Measurements from ENCODE around the gene MYEF2.

The MYEF2 gene

DNA sequence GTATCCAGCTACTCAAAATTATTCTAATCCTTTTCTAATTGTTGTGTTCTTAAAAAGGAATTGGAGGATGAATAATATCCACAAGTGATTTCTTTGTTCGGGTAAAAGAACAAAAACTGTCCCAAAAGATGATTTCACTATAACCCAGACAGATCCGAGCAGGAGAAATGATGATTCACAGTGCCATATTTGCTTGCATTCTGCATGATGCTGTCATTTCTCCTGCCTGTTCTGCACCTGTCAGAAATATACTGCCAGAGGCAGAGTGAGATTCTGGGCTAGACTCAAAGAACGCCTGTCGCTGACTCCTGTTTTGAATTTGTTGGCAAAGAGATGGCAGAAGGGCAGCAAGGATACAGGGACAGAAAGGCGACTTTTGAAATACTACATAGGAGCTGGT, 92.0 kb downstream of the MYEF2 start:
- DNase-seq = peak; percentile 45

GRCh38 chr15:48085591-48085930, 92.5 kb downstream of the MYEF2 start:
- DNase-seq = peak; percentile 83

DNA sequence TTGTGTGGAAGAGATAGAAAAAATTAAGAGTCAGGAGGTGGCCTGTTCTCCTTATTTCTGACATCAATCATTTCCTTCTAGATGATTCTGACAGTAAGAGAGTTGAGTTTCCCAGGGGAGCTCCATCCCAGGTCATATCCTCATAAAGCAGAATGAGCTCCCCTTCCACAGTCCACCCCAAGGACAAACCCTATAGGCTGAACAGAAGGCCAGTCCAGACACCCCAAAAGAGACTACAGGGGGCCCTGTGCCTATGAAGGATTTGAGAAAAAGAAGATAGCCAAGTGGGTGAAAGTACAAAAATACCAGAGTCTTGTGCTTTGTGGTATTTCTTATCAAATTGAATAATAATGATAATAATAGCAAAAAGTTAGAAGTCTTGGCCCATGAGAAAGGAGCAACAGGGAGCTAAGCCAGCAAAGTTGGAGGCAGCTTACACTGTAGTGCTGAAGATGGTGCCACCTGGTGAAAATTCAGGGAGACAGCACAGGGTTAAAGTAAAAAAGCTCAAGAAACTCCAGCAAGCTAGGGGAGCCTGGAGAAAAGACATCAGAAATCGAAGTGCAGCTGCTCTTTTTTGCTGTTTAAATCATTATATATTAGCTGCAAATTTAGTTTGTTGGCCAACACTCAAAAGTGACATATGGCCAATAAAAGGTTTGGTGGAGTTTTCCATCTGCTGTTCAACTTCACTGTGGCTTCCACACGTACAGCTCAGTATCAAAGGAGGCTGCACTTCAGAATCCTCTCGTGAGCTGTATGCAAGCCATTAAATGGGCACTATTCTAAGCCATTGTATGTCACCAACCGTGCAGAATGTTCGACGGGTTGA, 93.1 kb downstream of the MYEF2 start:
- no peak for DNase-seq

Measured in right forelimb (tissue), 1 donor.